HCT116 (cell line): ENCODE measurements around the gene MERTK. TPM values are rescaled to one million over a fixed set of nuclear protein-coding genes. Genes with fewer than 3 reads are reported as not detected.

Experiments used
- ATAC-seq: fragments of 200-7000 bp; cut with Tn5 transposase; 2 replicates; pipeline ENCODE4 v1.9.1; 2020; ENCODE audit warnings: mild to moderate bottlenecking, moderate library complexity
- BruUV-seq: library from RNA; stranded (reverse); fragments of 400-500 nt; replicated peaks from 2 replicates; lab custom pipeline; 2021; lab: Mats Ljungman, UMichigan
- CTCF ChIA-PET: fragments of 300-600 bp; sonication (Branson Sonifier 250); formaldehyde crosslinking; loops from one replicate; lab custom pipeline; 2021; ENCODE audit warnings: antibody characterized with exemption; lab: Charles Lee
- POLR2A ChIA-PET: fragments of 300-600, 350-600 bp; sonication (Branson Sonifier 250); formaldehyde crosslinking; loops from one replicate; lab custom pipeline; 2021; ENCODE audit warnings: antibody characterized with exemption; lab: Charles Lee
- RAD21 ChIA-PET, 2 experiments: fragments of 300-600 bp; sonication (Branson Sonifier 250); formaldehyde crosslinking; loops; one replicate each; lab custom pipeline; 2023; ENCODE audit warnings: low total read pairs in 2 of 2; ENCODE audit not compliant: uncharacterized antibody in 2 of 2, unreplicated experiment in 2 of 2, low non-redundant PET in 1 of 2; lab: Charles Lee
- DNase-seq: peaks from one replicate; pipeline ENCODE4 v3.0.0-alpha.2; 2010; ENCODE audit warnings: low read depth, low spot score
- H2AFZ ChIP-seq: fragments of 200-600 bp; shearing (Covaris generic), sonication (generic); 2 replicates; pipeline ENCODE4 v1.6.1; 2017; ENCODE audit warnings: low read depth, mixed run types, mixed read lengths, antibody characterized with exemption, low read length; ENCODE audit not compliant: poor library complexity, severe bottlenecking
- H3K27ac ChIP-seq: 2 replicates; pipeline ENCODE4 v1.5.1; 2012; ENCODE audit warnings: low read depth, low read length
- H3K27me3 ChIP-seq: fragments of 200-600 bp; sonication (generic); 2 replicates; pipeline ENCODE4 v1.6.1; 2016; ENCODE audit warnings: mixed run types, low read length, mixed read lengths; ENCODE audit not compliant: insufficient read depth
- H3K36me3 ChIP-seq, 2 experiments: fragments of 200-500 bp in 1 of 2; fragments of 200-600 bp in 1 of 2; sonication (Bioruptor generic) in 1 of 2; sonication (generic) in 1 of 2; 2 replicates each; pipeline versions ENCODE4 v1.5.1 to v1.6.1; 2014 to 2016; ENCODE audit warnings: low read length in 2 of 2, inconsistent platforms in 1 of 2, mixed read lengths in 1 of 2, mixed run types in 1 of 2; ENCODE audit not compliant: insufficient read depth in 2 of 2, control insufficient read depth in 1 of 2
- H3K4me1 ChIP-seq, 2 experiments: fragments of 200-600 bp in 1 of 2; sonication (generic) in 1 of 2; 2 replicates each; pipeline versions ENCODE4 v1.5.1 to v1.6.1; 2012 to 2017; ENCODE audit warnings: low read length in 2 of 2, inconsistent platforms in 1 of 2, mild to moderate bottlenecking in 1 of 2, mixed read lengths in 1 of 2, mixed run types in 1 of 2, moderate library complexity in 1 of 2; ENCODE audit not compliant: insufficient read depth in 2 of 2, control insufficient read depth in 1 of 2
- H3K4me2 ChIP-seq: fragments of 200-600 bp; sonication (generic); 2 replicates; pipeline ENCODE4 v1.6.1; 2017; ENCODE audit warnings: mixed run types, low read length, mixed read lengths
- H3K4me3 ChIP-seq, 2 experiments: fragments of 200-600 bp in 1 of 2; sonication (generic) in 1 of 2; replicated peaks in 1 of 2; 2 replicates each; pipeline ENCODE4 v1.5.1; 2011 to 2016; ENCODE audit warnings: low read length in 2 of 2, control low read depth in 1 of 2, low read depth in 1 of 2, mild to moderate bottlenecking in 1 of 2, mixed read lengths in 1 of 2, mixed run types in 1 of 2
- H3K79me2 ChIP-seq: fragments of 200-600 bp; sonication (generic); 2 replicates; pipeline ENCODE4 v1.6.1; 2017; ENCODE audit warnings: mild to moderate bottlenecking, mixed run types, low read length, moderate library complexity, mixed read lengths; ENCODE audit not compliant: insufficient read depth
- H3K9ac ChIP-seq: fragments of 200-600 bp; sonication (generic); 2 replicates; pipeline ENCODE4 v1.6.1; 2016; ENCODE audit warnings: low read length, mixed read lengths
- H3K9me2 ChIP-seq: fragments of 200-600 bp; sonication (generic), shearing (Covaris generic); 2 replicates; pipeline ENCODE4 v1.6.1; 2017; ENCODE audit warnings: mixed run types, mild to moderate bottlenecking, moderate library complexity; ENCODE audit not compliant: insufficient read depth
- H3K9me3 ChIP-seq, 2 experiments: fragments of 200-500 bp in 1 of 2; fragments of 200-600 bp in 1 of 2; sonication (Bioruptor generic) in 1 of 2; sonication (generic) in 1 of 2; 2 replicates each; pipeline ENCODE4 v1.6.1; 2014 to 2017; ENCODE audit warnings: low read length in 2 of 2, mixed read lengths in 2 of 2, inconsistent platforms in 1 of 2, low read depth in 1 of 2, mild to moderate bottlenecking in 1 of 2, mixed run types in 1 of 2, moderate library complexity in 1 of 2; ENCODE audit not compliant: control insufficient read depth in 1 of 2, insufficient read depth in 1 of 2
- H4K20me1 ChIP-seq: fragments of 200-600 bp; sonication (generic), shearing (Covaris generic); 2 replicates; pipeline ENCODE4 v1.6.1; 2017; ENCODE audit warnings: mixed run types, mild to moderate bottlenecking, moderate library complexity; ENCODE audit not compliant: insufficient read depth
- CBX3 ChIP-seq: IDR thresholded peaks from 2 replicates; pipeline ENCODE4 v1.6.1; 2012; ENCODE audit warnings: low read depth
- EGR1 ChIP-seq: IDR thresholded peaks from 2 replicates; pipeline ENCODE4 v1.6.1; 2012; ENCODE audit warnings: low read depth
- EZH2 ChIP-seq: fragments of 200-600 bp; sonication (generic); IDR thresholded peaks from 2 replicates; pipeline ENCODE4 v1.6.1; 2017; ENCODE audit warnings: antibody characterized with exemption, mixed run types
- EZH2phosphoT487 ChIP-seq: fragments of 200-600 bp; IDR thresholded peaks from 2 replicates; pipeline ENCODE4 v1.6.1; 2018; ENCODE audit warnings: antibody characterized with exemption, borderline replicate concordance
- FOSL1 ChIP-seq: IDR thresholded peaks from 2 replicates; pipeline ENCODE4 v1.6.1; 2012; ENCODE audit warnings: low read depth
- JUND ChIP-seq: IDR thresholded peaks from 2 replicates; pipeline ENCODE4 v1.6.1; 2012
- POLR2A ChIP-seq: IDR thresholded peaks from 2 replicates; pipeline ENCODE4 v1.7.0; 2011; ENCODE audit warnings: borderline replicate concordance; ENCODE audit not compliant: insufficient read depth, insufficient read length; ENCODE audit errors: extremely low read depth
- POLR2AphosphoS5 ChIP-seq: IDR thresholded peaks from 2 replicates; pipeline ENCODE4 v1.6.1; 2011; ENCODE audit warnings: mild to moderate bottlenecking, low read depth, low read length, moderate library complexity
- RAD21 ChIP-seq: IDR thresholded peaks from 2 replicates; pipeline ENCODE4 v1.6.1; 2012; ENCODE audit warnings: low read depth, mild to moderate bottlenecking
- SIN3A ChIP-seq: IDR thresholded peaks from 2 replicates; pipeline ENCODE4 v1.6.1; 2012; ENCODE audit warnings: low read depth
- SRF ChIP-seq: IDR thresholded peaks from 2 replicates; pipeline ENCODE4 v1.6.1; 2012; ENCODE audit warnings: low read depth
- TCF7L2 ChIP-seq: IDR thresholded peaks from 2 replicates; pipeline ENCODE4 v1.7.0; 2011; ENCODE audit warnings: borderline replicate concordance, inconsistent platforms; ENCODE audit not compliant: insufficient read depth, insufficient read length; ENCODE audit errors: extremely low read depth
- ZFX ChIP-seq: fragments of 450-650 bp; IDR thresholded peaks from 2 replicates; pipeline ENCODE4 v1.6.1; 2017
- ZNF274 ChIP-seq: fragments of 200-500 bp; sonication (Bioruptor generic); IDR thresholded peaks from 2 replicates; pipeline ENCODE4 v1.6.1; 2014; ENCODE audit warnings: mild to moderate bottlenecking, low read depth, low read length, inconsistent platforms
- intact Hi-C: fragments of 100-400 bp; cut with micrococcal nuclease; formaldehyde crosslinking; loops from 2 replicates; pipeline ENCODE4 v1.10.0; 2022
- total RNA-seq: library from RNA; stranded (reverse); gene quantifications from one replicate; pipeline ENCODE4 v1.2.1, GENCODE V29; 2021; ENCODE audit not compliant: unreplicated experiment
- TF ChIP-seq, protein P1 (sequence below): IDR thresholded peaks from 2 replicates; pipeline ENCODE4 v1.6.1; 2012
- TF ChIP-seq, protein P2 (sequence below): IDR thresholded peaks from 2 replicates; pipeline ENCODE4 v1.6.1; 2012; ENCODE audit warnings: low read depth
- TF ChIP-seq, protein P3 (sequence below): IDR thresholded peaks from 2 replicates; pipeline ENCODE4 v1.6.1; 2012
- TF ChIP-seq, protein P4 (sequence below): IDR thresholded peaks from 2 replicates; pipeline ENCODE4 v1.6.1; 2011; ENCODE audit warnings: mild to moderate bottlenecking, low read length, moderate library complexity; ENCODE audit not compliant: insufficient replicate concordance; ENCODE audit errors: extremely low read depth
- TF ChIP-seq, protein P5 (sequence below), 3 experiments: fragments of 200-600 bp in 1 of 3; sonication (generic) in 1 of 3; IDR thresholded peaks in 2 of 3; conservative IDR thresholded peaks in 1 of 3; 2 replicates each; pipeline ENCODE4 v1.5.1; 2012 to 2017; ENCODE audit warnings: low read depth in 2 of 3, low read length in 2 of 3, antibody characterized with exemption in 1 of 3, borderline replicate concordance in 1 of 3, control low read depth in 1 of 3, mild to moderate bottlenecking in 1 of 3, mixed read lengths in 1 of 3, mixed run types in 1 of 3, moderate library complexity in 1 of 3; ENCODE audit not compliant: insufficient read depth in 1 of 3

MERTK gene
- total RNA-seq, 1 experiment from 2014 or later = 5.7 TPM

DNA sequence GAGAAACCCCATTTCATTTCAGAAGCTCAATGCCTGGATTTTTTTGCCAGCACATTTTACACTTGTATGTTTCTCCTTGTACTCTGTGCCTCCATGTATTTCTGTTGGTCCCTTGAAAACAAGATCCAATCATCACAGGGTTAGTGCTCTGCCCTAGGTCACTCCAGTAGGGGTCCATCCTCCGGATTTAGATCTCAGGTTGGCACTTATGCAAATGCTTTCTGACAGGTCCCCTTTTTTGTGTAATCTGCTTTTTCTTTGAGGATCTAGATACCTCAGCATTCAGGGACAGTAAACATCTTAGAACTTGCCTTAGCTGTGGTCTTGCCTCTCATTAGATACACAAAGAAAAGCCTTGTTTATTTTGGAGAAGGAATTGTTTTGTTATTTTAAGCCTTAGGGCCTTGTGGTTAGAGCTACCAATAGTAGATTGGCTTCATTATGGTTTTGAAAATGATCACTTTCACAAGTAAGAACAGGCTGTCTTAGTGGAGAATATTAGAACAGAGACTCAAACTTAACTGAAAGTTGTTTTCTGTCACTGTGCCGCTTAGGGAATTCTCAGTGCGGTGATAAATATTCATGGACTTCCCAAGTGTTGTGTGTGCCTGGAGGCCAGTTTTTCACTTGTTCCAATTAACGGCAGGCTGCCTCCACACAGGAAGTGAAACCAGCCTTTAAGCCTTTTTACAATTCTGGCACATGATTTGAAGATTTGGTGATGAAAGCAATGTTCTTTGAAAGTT, 7.8 kb downstream of the MERTK start:
- no peaks in the 10 kb centered on the region for H3K36me3 ChIP-seq
- H3K79me2 ChIP-seq = no peaks in the 10 kb centered on the region
- RAD21 ChIA-PET = no interaction called here
- no TSS peak for BruUV-seq
- CTCF ChIA-PET = no interaction called here
- H3K27me3 ChIP-seq = no peaks in the 10 kb centered on the region
- no peak for ATAC-seq
- no peaks in the 10 kb centered on the region for H4K20me1 ChIP-seq
- peaks cover 0 to under 1% of the 10 kb centered on the region in 2 experiments; a peak in 1 of 4 replicates for H3K4me1 ChIP-seq
- no peaks in the 10 kb centered on the region for H3K9me2 ChIP-seq
- no peak overlapping the region for H3K4me2 ChIP-seq
- no peaks in the 10 kb centered on the region for H3K9me3 ChIP-seq
- intact Hi-C loops = no loop called here
- TF ChIP-seq EZH2phosphoT487 (no peak), SIN3A (no peak), POLR2AphosphoS5 (no peak), ZFX (no peak), SRF (no peak), EGR1 (no peak), ZNF274 (no peak), JUND (no peak), RAD21 (no peak), FOSL1 (no peak), CBX3 (no peak), TCF7L2 (no peak), EZH2 (no peak), POLR2A (no peak)
- TF ChIP-seq, protein P1, sequence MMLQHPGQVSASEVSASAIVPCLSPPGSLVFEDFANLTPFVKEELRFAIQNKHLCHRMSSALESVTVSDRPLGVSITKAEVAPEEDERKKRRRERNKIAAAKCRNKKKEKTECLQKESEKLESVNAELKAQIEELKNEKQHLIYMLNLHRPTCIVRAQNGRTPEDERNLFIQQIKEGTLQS = no peak
- TF ChIP-seq, protein P2, sequence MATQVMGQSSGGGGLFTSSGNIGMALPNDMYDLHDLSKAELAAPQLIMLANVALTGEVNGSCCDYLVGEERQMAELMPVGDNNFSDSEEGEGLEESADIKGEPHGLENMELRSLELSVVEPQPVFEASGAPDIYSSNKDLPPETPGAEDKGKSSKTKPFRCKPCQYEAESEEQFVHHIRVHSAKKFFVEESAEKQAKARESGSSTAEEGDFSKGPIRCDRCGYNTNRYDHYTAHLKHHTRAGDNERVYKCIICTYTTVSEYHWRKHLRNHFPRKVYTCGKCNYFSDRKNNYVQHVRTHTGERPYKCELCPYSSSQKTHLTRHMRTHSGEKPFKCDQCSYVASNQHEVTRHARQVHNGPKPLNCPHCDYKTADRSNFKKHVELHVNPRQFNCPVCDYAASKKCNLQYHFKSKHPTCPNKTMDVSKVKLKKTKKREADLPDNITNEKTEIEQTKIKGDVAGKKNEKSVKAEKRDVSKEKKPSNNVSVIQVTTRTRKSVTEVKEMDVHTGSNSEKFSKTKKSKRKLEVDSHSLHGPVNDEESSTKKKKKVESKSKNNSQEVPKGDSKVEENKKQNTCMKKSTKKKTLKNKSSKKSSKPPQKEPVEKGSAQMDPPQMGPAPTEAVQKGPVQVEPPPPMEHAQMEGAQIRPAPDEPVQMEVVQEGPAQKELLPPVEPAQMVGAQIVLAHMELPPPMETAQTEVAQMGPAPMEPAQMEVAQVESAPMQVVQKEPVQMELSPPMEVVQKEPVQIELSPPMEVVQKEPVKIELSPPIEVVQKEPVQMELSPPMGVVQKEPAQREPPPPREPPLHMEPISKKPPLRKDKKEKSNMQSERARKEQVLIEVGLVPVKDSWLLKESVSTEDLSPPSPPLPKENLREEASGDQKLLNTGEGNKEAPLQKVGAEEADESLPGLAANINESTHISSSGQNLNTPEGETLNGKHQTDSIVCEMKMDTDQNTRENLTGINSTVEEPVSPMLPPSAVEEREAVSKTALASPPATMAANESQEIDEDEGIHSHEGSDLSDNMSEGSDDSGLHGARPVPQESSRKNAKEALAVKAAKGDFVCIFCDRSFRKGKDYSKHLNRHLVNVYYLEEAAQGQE = no peak
- TF ChIP-seq, protein P3, sequence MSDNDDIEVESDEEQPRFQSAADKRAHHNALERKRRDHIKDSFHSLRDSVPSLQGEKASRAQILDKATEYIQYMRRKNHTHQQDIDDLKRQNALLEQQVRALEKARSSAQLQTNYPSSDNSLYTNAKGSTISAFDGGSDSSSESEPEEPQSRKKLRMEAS = no peak
- TF ChIP-seq, protein P4, sequence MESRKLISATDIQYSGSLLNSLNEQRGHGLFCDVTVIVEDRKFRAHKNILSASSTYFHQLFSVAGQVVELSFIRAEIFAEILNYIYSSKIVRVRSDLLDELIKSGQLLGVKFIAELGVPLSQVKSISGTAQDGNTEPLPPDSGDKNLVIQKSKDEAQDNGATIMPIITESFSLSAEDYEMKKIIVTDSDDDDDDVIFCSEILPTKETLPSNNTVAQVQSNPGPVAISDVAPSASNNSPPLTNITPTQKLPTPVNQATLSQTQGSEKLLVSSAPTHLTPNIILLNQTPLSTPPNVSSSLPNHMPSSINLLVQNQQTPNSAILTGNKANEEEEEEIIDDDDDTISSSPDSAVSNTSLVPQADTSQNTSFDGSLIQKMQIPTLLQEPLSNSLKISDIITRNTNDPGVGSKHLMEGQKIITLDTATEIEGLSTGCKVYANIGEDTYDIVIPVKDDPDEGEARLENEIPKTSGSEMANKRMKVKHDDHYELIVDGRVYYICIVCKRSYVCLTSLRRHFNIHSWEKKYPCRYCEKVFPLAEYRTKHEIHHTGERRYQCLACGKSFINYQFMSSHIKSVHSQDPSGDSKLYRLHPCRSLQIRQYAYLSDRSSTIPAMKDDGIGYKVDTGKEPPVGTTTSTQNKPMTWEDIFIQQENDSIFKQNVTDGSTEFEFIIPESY = no peak
- TF ChIP-seq, protein P5, sequence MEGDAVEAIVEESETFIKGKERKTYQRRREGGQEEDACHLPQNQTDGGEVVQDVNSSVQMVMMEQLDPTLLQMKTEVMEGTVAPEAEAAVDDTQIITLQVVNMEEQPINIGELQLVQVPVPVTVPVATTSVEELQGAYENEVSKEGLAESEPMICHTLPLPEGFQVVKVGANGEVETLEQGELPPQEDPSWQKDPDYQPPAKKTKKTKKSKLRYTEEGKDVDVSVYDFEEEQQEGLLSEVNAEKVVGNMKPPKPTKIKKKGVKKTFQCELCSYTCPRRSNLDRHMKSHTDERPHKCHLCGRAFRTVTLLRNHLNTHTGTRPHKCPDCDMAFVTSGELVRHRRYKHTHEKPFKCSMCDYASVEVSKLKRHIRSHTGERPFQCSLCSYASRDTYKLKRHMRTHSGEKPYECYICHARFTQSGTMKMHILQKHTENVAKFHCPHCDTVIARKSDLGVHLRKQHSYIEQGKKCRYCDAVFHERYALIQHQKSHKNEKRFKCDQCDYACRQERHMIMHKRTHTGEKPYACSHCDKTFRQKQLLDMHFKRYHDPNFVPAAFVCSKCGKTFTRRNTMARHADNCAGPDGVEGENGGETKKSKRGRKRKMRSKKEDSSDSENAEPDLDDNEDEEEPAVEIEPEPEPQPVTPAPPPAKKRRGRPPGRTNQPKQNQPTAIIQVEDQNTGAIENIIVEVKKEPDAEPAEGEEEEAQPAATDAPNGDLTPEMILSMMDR (IDR thresholded peaks at IDR 0.05 in 2 of 3, conservative IDR thresholded peaks at IDR 0.05 in 1 of 3; ENCODE audit: borderline replicate concordance in 1 of 3, insufficient read depth in 1 of 3, low read depth in 2 of 3, low read length in 2 of 3) = no peak
- TF ChIP-seq, all 23 proteins: peak for 0
- Histone ChIP-seq H3K27ac (no peak overlapping the region), H3K4me3 (no peak overlapping the region), H3K9ac (no peak overlapping the region), H2AFZ (no peak overlapping the region)
- POLR2A ChIA-PET = no interaction called here
- DNase-seq = no peak
